ENCODE data around the gene DNAI2. TPM values are rescaled to one million over a fixed set of nuclear protein-coding genes. Genes with fewer than 3 reads are reported as not detected.

Gene DNAI2
- total and polyA plus RNA-seq, 9 of the 15 experiments (the other 6 are each of a cell fraction or from before 2014, with no cell fraction given): not detected

DNA sequence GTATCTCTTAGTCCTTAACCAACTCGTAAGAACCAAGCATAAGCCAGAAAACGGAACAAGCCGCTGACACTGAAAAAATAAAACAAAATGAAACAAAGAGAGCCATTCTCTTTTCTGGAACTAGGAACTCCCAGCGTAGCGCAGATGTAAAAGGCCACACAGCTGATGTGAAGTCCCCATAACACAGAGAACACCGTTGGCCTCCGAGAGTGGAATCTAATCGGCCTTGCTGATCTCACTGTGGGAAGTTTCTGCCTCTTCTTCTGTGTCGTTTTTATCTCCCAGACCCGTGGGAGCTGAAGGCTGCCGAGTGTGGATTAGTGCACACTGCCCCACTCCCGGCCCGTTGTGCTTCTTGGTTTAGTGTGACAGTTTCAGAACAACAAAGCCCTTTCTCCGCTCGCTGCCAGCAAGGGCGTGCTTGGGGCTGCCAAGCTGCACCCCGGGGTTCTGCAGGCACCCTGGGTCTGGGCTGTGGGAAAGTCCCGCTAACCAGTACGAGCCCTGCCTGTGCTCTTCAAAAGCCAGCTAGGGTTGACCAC, 38.9 kb upstream of the DNAI2 start:
- POLR2A ChIA-PET: interaction anchor here (0.6 to 1.4 kb wide), 8 partner anchors 8 to 61 kb away, joined by 3 to 4 read pairs (median 3); partner anchors contain the start of gene TTYH2
- Histone ChIP-seq H3K27ac (ENCODE audit: extremely low read depth, low read depth, low read length) (no peak overlapping the region), H3K9ac (ENCODE audit: insufficient read depth in 1 of 2, low read depth in 2 of 2, low read length in 2 of 2) (peak overlapping the region in 1 of 2 experiments; percentile 88; a peak in 2 of 4 replicates), H2AFZ (ENCODE audit: low read depth, low read length) (peak overlapping the region; percentile 48), H4K20me1 (replicated peaks; ENCODE audit: control insufficient read depth, insufficient read depth, low read length) (no peaks in the 10 kb centered on the region), H3K9me3 (replicated peaks; ENCODE audit: control insufficient read depth, insufficient read depth, low read depth, low read length) (no peaks in the 10 kb centered on the region), H3K4me3 (no peak overlapping the region), H3K79me2 (ENCODE audit: control insufficient read depth, insufficient read depth, low read length) (no peaks in the 10 kb centered on the region), H3K27me3 (ENCODE audit: control insufficient read depth in 2 of 2, insufficient read depth in 2 of 2, low read length in 2 of 2) (no peaks in the 10 kb centered on the region), H3K9me1 (ENCODE audit: control insufficient read depth, insufficient read depth, low read length) (no peaks in the 10 kb centered on the region), H3K4me1 (replicated peaks in 1 of 2; ENCODE audit: control insufficient read depth in 2 of 2, insufficient read depth in 2 of 2, low read length in 2 of 2) (peaks cover 7 to 29% of the 10 kb centered on the region in 2 experiments), H3K4me2 (ENCODE audit: insufficient read depth, low read length) (peak overlapping the region; percentile 56), H3K36me3 (ENCODE audit: control insufficient read depth, insufficient read depth, low read length) (no peaks in the 10 kb centered on the region)
- ATAC-seq (peak; percentile 45), DNase-seq (ENCODE audit: extremely low read depth in 1 of 4, low spot score in 3 of 4) (peak in 2 of 4 experiments; percentile 28 to 36), FAIRE-seq (peak; percentile 71)
- intact Hi-C loops (cut with micrococcal nuclease): no loop called here
- no TSS peak for BruUV-seq (replicated peaks)
- in situ Hi-C loops (cut with MboI): no loop called here
- CTCF ChIA-PET (ENCODE audit: low intra/inter-chr PET ratio): no interaction called here
- whole genome bisulfite sequencing (ENCODE audit: insufficient coverage, low coverage, missing lambda C conversion rate): 14% methylated on average over 19 of the region's 19 CpGs
- TF ChIP-seq ZBTB9 (CRISPR knock-in tag; IDR thresholded peaks at IDR 0.05) (0 out of 2 replicates have a peak, but pooled peaks have one; percentile 29), NCOA6 (IDR thresholded peaks at IDR 0.05) (no peak), RBFOX2 (IDR thresholded peaks at IDR 0.05; ENCODE audit: low read depth, low read length) (no peak), MYNN (IDR thresholded peaks at IDR 0.05) (no peak), MYNN (CRISPR knock-in tag; IDR thresholded peaks at IDR 0.05) (no peak), GATA2 (CRISPR knock-in tag; IDR thresholded peaks at IDR 0.05) (peak; percentile 40; the same call in 1 of the 2 replicates), ARID1B (IDR thresholded peaks at IDR 0.05) (peak; percentile 32; the same call in 1 of the 2 replicates), CTBP1 (IDR thresholded peaks at IDR 0.05; ENCODE audit: borderline replicate concordance) (0 out of 2 replicates have a peak, but pooled peaks have one; percentile 14), ZNF75A (CRISPR knock-in tag; IDR thresholded peaks at IDR 0.05) (0 out of 2 replicates have a peak, but pooled peaks have one; percentile 69), PPARD (CRISPR knock-in tag; IDR thresholded peaks at IDR 0.05) (no peak), SOX6 (IDR thresholded peaks at IDR 0.05) (0 out of 2 replicates have a peak, but pooled peaks have one; percentile 19), ERF (CRISPR knock-in tag; IDR thresholded peaks at IDR 0.05) (0 out of 2 replicates have a peak, but pooled peaks have one; percentile 66)
- TF ChIP-seq, protein P1, sequence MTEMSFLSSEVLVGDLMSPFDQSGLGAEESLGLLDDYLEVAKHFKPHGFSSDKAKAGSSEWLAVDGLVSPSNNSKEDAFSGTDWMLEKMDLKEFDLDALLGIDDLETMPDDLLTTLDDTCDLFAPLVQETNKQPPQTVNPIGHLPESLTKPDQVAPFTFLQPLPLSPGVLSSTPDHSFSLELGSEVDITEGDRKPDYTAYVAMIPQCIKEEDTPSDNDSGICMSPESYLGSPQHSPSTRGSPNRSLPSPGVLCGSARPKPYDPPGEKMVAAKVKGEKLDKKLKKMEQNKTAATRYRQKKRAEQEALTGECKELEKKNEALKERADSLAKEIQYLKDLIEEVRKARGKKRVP (CRISPR knock-in tag; IDR thresholded peaks at IDR 0.05): 0 out of 2 replicates have a peak, but pooled peaks have one; percentile 39

Data from K562 (cell line).